ENCODE data around the gene NBAS.

The NBAS gene

DNA sequence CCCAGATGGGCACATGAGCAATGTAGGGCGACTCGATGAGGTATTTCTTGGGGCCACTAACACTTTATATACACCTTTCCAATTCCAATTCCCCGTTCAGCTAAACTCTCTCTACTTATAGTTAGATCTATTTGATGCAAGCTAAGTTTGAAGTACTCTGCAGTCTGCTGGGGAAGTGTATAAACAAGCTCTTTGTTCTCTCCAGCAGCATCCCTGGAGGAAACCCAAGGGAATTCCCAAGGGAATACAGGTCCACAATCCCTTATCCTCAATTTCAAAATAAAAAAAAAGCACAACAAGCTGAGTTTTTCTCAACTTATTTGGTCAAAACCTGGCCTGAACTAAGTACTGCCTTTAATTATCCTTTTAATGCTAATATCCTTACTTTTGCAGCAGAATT lies 433.3 kb downstream of the NBAS start:
- no peak for DNase-seq (ENCODE audit: low read depth)

DNA sequence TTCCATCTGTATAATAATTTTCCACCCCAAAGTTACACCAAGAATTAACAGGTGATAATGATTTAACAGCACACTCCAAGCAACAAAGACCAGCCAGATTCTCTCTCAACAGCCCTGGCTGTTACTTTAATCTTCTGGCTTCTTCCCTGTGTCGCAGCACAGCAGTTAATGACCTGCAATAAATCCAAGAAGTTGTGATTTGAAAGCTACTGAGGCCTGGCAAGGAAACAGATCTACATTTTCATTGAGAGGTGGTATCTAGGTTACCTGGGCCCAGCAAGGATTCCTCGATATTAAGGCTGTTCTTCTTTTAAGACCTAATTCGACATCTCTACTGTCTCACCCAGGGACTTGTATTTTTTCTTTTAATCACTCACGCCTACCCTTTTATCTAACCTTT lies 433.8 kb downstream of the NBAS start:
- no peak for DNase-seq (ENCODE audit: low read depth)

GRCh38 chr2:15126373-15126772 lies 434.8 kb downstream of the NBAS start:
- no peak for DNase-seq (ENCODE audit: low read depth)

DNA sequence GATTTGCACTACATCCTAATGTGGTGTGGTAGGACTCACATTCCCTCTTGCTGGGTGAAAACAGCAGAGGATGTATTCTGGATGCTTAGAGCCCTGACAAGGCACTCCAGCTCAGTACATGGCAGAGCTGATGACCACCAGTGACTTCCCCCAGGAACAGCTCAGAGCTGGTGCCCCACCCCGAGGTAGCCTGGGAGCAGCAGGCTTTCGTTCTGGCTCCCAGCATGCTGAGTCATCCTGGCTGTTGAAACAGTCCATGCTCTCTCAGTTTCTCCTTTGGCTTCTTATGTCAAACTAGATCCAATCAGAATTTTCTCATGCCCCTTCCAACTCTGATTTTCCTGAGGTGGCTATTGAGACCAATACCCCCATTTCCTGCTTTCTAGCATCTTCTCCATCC lies 438.2 kb downstream of the NBAS start:
- DNase-seq (ENCODE audit: low read depth): no peak

GRCh38 chr2:15120631-15121030 lies 440.5 kb downstream of the NBAS start:
- no peak for DNase-seq (ENCODE audit: low read depth)

- DNase-seq (ENCODE audit: low read depth): no peak
These were observed 441.4 kb downstream of the NBAS start for GRCh38 chr2:15119722-15120175.

DNA sequence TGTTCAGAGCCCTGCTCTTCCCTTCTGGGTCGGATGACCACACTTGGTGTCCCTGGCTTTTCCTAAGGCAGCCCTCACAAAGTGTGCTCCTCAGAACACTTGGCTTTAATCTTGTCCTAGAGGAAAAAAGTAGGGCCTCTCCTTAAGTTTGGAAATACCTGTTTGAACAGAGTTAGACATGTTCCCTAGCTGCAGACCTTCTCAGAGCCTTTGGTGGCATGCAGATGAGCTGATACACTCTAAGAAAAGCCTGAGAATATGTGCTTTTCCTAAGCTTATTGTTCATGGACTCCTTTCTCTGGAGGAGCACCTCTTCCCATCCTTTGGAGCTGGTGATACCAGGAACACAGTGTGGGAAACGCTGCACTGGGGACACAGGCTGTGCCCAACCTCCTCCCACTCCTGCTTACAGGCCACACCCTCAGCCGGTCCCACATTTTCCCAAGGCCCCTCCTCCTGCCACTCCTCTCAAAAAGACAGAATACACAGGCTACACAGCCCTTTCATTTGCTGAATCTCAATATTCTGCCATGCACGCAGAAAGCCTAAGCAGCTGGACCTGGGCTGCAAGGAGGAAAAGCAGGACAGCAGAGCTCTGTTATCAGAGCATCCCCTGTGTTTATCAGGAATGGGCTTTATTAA lies 443.6 kb downstream of the NBAS start:
- DNase-seq (ENCODE audit: low read depth): no peak
